HepG2 (cell line): Measurements from ENCODE around the gene UXS1. TPM values are rescaled to one million over a fixed set of nuclear protein-coding genes. Genes with fewer than 3 reads are reported as not detected.

Experiments used
- ATAC-seq: fragments of 200-7000 bp; cut with Tn5 transposase; 3 replicates; pipeline ENCODE4 v1.9.1; 2020; ENCODE audit warnings: mild to moderate bottlenecking, moderate library complexity
- BruUV-seq: library from RNA; stranded (reverse); fragments of 400-500 nt; replicated peaks from 2 replicates; lab custom pipeline; 2021; lab: Mats Ljungman, UMichigan
- CTCF ChIA-PET: fragments of 300-600 bp; formaldehyde crosslinking; extraction: SDS; loops from one replicate; lab custom pipeline; 2021; ENCODE audit warnings: low total read pairs, inconsistent platforms, low intra/inter-chr PET ratio; lab: Yijun Ruan, JAX
- POLR2A ChIA-PET: fragments of 350-600 bp; sonication (Branson Sonifier 250); formaldehyde crosslinking; loops from one replicate; lab custom pipeline; 2020; ENCODE audit warnings: antibody characterized with exemption, inconsistent platforms; lab: Yijun Ruan, JAX
- DNase-seq: peaks from one replicate; pipeline ENCODE4 v3.0.0-alpha.2; 2015; ENCODE audit warnings: low spot score
- FAIRE-seq: peaks from 3 replicates; lab custom pipeline; 2011; peaks lifted over from hg19 to GRCh38; lab: Jason Lieb, UNC
- H2AFZ ChIP-seq: one replicate; pipeline ENCODE4 v1.6.1; 2011; ENCODE audit warnings: low read length, inconsistent platforms
- H3K27ac ChIP-seq: fragments of 300-600 bp; 3 replicates; pipeline ENCODE4 v1.8.0; 2011; ENCODE audit warnings: mixed run types, mild to moderate bottlenecking, mixed read lengths, low read length, inconsistent platforms; ENCODE audit not compliant: insufficient read depth; ENCODE audit errors: extremely low read length
- H3K27me3 ChIP-seq, 2 experiments: fragments of 200-600 bp in 1 of 2; 2 replicates in 1 of 2; 3 replicates in 1 of 2; pipeline versions ENCODE4 v1.6.0 to v1.8.0; 2011; ENCODE audit warnings: low read length in 2 of 2, mild to moderate bottlenecking in 2 of 2, moderate library complexity in 2 of 2, inconsistent platforms in 1 of 2; ENCODE audit not compliant: insufficient read depth in 2 of 2, control insufficient read depth in 1 of 2
- H3K36me3 ChIP-seq, 2 experiments: fragments of 200-600 bp in 1 of 2; replicated peaks in 1 of 2; 2 replicates in 1 of 2; 3 replicates in 1 of 2; pipeline versions ENCODE4 v1.5.1 to v1.8.0; 2011; ENCODE audit warnings: low read length in 2 of 2, inconsistent platforms in 1 of 2; ENCODE audit not compliant: insufficient read depth in 2 of 2, control insufficient read depth in 1 of 2
- H3K4me1 ChIP-seq: 2 replicates; pipeline ENCODE4 v1.5.1; 2012; ENCODE audit warnings: low read length, inconsistent platforms; ENCODE audit not compliant: insufficient read depth
- H3K4me2 ChIP-seq: 2 replicates; pipeline ENCODE4 v1.6.0; 2011; ENCODE audit warnings: low read depth, low read length, inconsistent platforms
- H3K4me3 ChIP-seq, 3 experiments: fragments of 200-600 bp in 1 of 3; sonication (generic), shearing (Covaris generic) in 1 of 3; replicated peaks in 1 of 3; 2 replicates each; pipeline ENCODE4 v1.5.1; 2011 to 2016; ENCODE audit warnings: low read length in 3 of 3, inconsistent platforms in 2 of 3, low read depth in 2 of 3, mild to moderate bottlenecking in 2 of 3, control low read depth in 1 of 3, mixed read lengths in 1 of 3; ENCODE audit not compliant: insufficient read depth in 1 of 3
- H3K79me2 ChIP-seq: one replicate; pipeline ENCODE4 v1.6.1; 2011; ENCODE audit warnings: low read length, inconsistent platforms; ENCODE audit not compliant: insufficient read depth
- H3K9ac ChIP-seq: 2 replicates; pipeline ENCODE4 v1.6.0; 2011; ENCODE audit warnings: mild to moderate bottlenecking, low read depth, low read length, inconsistent platforms; ENCODE audit not compliant: insufficient read depth
- H3K9me3 ChIP-seq: 2 replicates; pipeline ENCODE4 v1.5.1; 2012; ENCODE audit warnings: mild to moderate bottlenecking, low read length
- H4K20me1 ChIP-seq: 2 replicates; pipeline ENCODE4 v1.6.0; 2011; ENCODE audit warnings: inconsistent platforms, mild to moderate bottlenecking, low read length, moderate library complexity; ENCODE audit not compliant: insufficient read depth
- RBAK ChIP-seq: sonication (generic); formaldehyde crosslinking; IDR thresholded peaks from 2 replicates; pipeline ENCODE4 v1.5.1; 2020; ENCODE audit warnings: mild to moderate bottlenecking, missing genetic modification reagents
- SAFB2 ChIP-seq: sonication (generic); formaldehyde crosslinking; IDR thresholded peaks from 2 replicates; pipeline ENCODE4 v1.5.1; 2020; ENCODE audit warnings: missing genetic modification reagents, low read depth, mild to moderate bottlenecking, borderline replicate concordance
- SIX1 ChIP-seq: sonication (generic); formaldehyde crosslinking; IDR thresholded peaks from 2 replicates; pipeline ENCODE4 v1.4.0; 2020; ENCODE audit warnings: missing genetic modification reagents, borderline replicate concordance
- ZNF124 ChIP-seq: sonication (generic); formaldehyde crosslinking; IDR thresholded peaks from 2 replicates; pipeline ENCODE4 v1.4.0; 2020; ENCODE audit warnings: missing genetic modification reagents
- ZNF282 ChIP-seq: fragments of 450-650 bp; IDR thresholded peaks from 2 replicates; pipeline ENCODE4 v1.6.1; 2018; ENCODE audit not compliant: partially characterized antibody
- ZNF414 ChIP-seq: sonication (generic); formaldehyde crosslinking; IDR thresholded peaks from 2 replicates; pipeline ENCODE4 v1.5.0; 2020; ENCODE audit warnings: missing genetic modification reagents
- WGBS: methylation state at CpG from one replicate; pipeline ENCODE4 v1.1.6; 2017; ENCODE audit warnings: low lambda C conversion rate; 5-methylcytosine and 5-hydroxymethylcytosine counted together
- in situ Hi-C: cut with HindIII; loops from 2 replicates; pipeline ENCODE4 v1.10.0; 2017; ENCODE audit warnings: low pct_unique_long_range_greater_than_20kb; ENCODE audit not compliant: extremely low pct_ligation_motif_present
- intact Hi-C: fragments of 100-400 bp; cut with micrococcal nuclease; formaldehyde crosslinking; loops from one replicate; pipeline ENCODE4 v1.10.0; 2022; ENCODE audit not compliant: unreplicated experiment
- polyA plus RNA-seq, 8 experiments: library from polyadenylated mRNA; depleted of rRNA in 3 of 8; stranded (reverse) in 7 of 8; unstranded in 1 of 8; fragments of >200 nt; fragmentation: Illumina TruSeq in 4 of 8; extraction: Trizol in 4 of 8; gene quantifications; 2 replicates each; pipeline versions ENCODE4 v1.2.1 to v1.2.3, GENCODE V29; 2011 to 2016; ENCODE audit warnings: low read depth in 4 of 8, missing spikeins in 1 of 8, mixed read lengths in 1 of 8; ENCODE audit not compliant: insufficient read depth in 1 of 8
- total RNA-seq, 5 experiments: library from RNA; depleted of rRNA; stranded (reverse); fragments of >200 nt; fragmentation: Illumina TruSeq; extraction: Trizol; gene quantifications; 2 replicates each; pipeline ENCODE4 v1.2.3, GENCODE V29; 2016; ENCODE audit warnings: low read depth in 1 of 5
- TF ChIP-seq, protein P1 (sequence below): sonication (generic); formaldehyde crosslinking; IDR thresholded peaks from 2 replicates; pipeline ENCODE4 v1.5.1; 2020; ENCODE audit warnings: missing genetic modification reagents, mild to moderate bottlenecking, borderline replicate concordance
- TF ChIP-seq, protein P2 (sequence below): sonication (generic); formaldehyde crosslinking; IDR thresholded peaks from 2 replicates; pipeline ENCODE4 v1.8.0; 2023; ENCODE audit warnings: mild to moderate bottlenecking, missing genetic modification reagents
- TF ChIP-seq, protein P3 (sequence below): sonication (generic); formaldehyde crosslinking; IDR thresholded peaks from 2 replicates; pipeline ENCODE4 v1.5.1; 2020; ENCODE audit warnings: mild to moderate bottlenecking, missing genetic modification reagents
- TF ChIP-seq, protein P4 (sequence below): sonication (generic); formaldehyde crosslinking; IDR thresholded peaks from 2 replicates; pipeline ENCODE4 v1.5.0; 2020; ENCODE audit warnings: missing genetic modification reagents

UXS1 gene
- total and polyA plus RNA-seq, 2 of the 13 experiments (the other 11 are each of a cell fraction or from before 2014, with no cell fraction given) = 53.3 to 110 TPM

DNA sequence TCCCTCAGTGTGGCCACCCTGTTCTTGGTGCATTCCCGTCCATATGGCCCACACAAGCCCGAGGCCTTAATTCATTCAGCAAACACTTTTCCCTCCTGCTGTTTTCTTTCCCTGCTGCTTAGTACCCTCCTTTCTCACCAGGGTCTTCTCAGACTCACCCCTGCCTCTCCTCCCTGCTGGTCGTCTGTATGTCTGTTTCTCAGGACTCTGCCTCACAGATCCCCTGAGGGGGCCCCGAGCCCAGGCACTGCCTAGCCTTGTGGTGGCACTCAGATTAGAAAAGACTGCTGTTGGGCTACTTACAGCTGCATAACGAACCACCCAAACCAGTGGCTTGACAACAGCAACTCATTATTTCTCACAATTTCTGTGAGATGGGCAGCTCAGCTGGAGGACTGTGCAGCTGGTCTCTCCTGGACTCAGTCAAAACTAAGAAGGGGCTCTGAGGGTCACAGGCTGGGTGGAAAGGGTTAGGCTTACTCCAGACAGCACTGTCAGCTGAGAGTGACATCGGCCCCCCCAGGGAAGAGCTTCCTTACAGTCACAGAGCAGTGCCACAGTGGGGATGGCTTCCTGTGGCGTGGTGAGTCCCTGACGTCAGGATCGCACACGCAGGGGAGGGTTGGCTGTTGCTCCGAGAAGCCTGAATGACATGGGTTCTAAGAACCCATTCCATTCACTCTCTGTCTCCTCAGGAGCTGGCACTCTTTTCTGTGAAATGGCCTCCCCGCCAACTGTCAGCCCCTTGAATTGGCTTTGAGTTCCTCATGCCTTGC lies 139.0 kb downstream of the UXS1 start:
- Histone ChIP-seq H3K27me3 (peaks cover 3 to 45% of the 10 kb centered on the region in 2 experiments; a peak in 3 of 5 replicates), H3K4me3 (no peak overlapping the region)
- TF ChIP-seq ZNF282 (no peak), SIX1 (CRISPR knock-in tag) (no peak)
- TF ChIP-seq, protein P1, sequence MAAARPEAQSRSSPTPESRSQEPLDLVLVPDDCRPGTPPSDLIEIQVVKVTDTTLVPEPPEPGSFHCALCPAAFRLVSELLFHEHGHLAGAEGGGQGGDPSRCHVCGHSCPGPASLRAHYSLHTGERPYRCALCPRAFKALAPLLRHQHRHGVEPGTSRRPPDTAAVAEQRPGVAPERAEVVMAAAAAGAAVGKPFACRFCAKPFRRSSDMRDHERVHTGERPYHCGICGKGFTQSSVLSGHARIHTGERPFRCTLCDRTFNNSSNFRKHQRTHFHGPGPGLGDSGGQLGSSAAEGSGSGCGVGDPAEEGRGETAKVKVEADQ = no peak
- TF ChIP-seq, protein P2, sequence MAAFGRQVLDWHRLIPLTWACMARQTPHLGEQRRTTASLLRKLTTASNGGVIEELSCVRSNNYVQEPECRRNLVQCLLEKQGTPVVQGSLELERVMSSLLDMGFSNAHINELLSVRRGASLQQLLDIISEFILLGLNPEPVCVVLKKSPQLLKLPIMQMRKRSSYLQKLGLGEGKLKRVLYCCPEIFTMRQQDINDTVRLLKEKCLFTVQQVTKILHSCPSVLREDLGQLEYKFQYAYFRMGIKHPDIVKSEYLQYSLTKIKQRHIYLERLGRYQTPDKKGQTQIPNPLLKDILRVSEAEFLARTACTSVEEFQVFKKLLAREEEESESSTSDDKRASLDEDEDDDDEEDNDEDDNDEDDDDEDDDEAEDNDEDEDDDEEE = no peak
- TF ChIP-seq, all 625 proteins: peak for 0
- Histone ChIP-seq H3K79me2 (no peaks in the 10 kb centered on the region), H3K27ac (no peak overlapping the region), H3K36me3 (no peaks in the 10 kb centered on the region), H3K4me2 (no peak overlapping the region), H3K4me1 (no peaks in the 10 kb centered on the region), H3K9me3 (no peaks in the 10 kb centered on the region), H2AFZ (no peak overlapping the region), H4K20me1 (no peaks in the 10 kb centered on the region), H3K9ac (no peak overlapping the region)
- no peak for FAIRE-seq
- ChIA-PET POLR2A (no interaction called here), CTCF (no interaction called here)
- WGBS = 24% methylated on average over 8 of the region's 12 CpGs
- intact Hi-C loops = no loop called here
- BruUV-seq = no TSS peak
- in situ Hi-C loops = no loop called here
- ATAC-seq = no peak; the same call in 2 of the 3 replicates
- no peak for DNase-seq

DNA sequence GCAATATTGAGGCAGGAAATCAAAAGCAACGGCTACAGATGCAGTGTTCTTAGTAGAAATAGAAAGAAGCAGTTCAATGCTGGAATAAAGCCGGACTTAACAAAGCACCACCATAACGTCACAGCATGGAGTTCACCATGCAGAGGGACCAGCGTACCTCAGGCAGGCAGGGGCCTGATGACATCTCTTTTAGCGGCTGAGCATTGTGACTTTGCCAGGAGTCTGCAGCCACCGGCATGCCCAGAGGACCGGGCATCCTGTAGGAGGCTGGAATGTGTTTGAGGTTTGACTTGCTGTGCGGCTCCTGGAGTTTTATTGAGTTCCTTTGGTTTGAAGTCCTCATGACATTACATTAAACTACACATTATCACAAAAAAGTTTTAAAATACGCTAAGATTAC lies 139.8 kb downstream of the UXS1 start:
- Histone ChIP-seq H3K4me2 (no peak overlapping the region), H3K79me2 (no peaks in the 10 kb centered on the region), H3K27me3 (peaks cover 3 to 46% of the 10 kb centered on the region in 2 experiments; a peak in 3 of 5 replicates), H3K4me3 (no peak overlapping the region), H3K27ac (no peak overlapping the region), H3K9me3 (no peaks in the 10 kb centered on the region), H3K4me1 (no peaks in the 10 kb centered on the region), H2AFZ (no peak overlapping the region), H4K20me1 (no peaks in the 10 kb centered on the region), H3K9ac (no peak overlapping the region), H3K36me3 (no peaks in the 10 kb centered on the region)
- CTCF ChIA-PET = no interaction called here
- 19% methylated on average over 9 of the region's 9 CpGs for WGBS
- in situ Hi-C loops = no loop called here
- DNase-seq (no peak), ATAC-seq (no peak), FAIRE-seq (no peak)
- intact Hi-C loops = no loop called here
- POLR2A ChIA-PET = no interaction called here
- no TSS peak for BruUV-seq
- TF ChIP-seq SAFB2 (CRISPR knock-in tag) (no peak), ZNF414 (no peak), RBAK (CRISPR knock-in tag) (no peak), ZNF124 (no peak)
- TF ChIP-seq, protein P3, sequence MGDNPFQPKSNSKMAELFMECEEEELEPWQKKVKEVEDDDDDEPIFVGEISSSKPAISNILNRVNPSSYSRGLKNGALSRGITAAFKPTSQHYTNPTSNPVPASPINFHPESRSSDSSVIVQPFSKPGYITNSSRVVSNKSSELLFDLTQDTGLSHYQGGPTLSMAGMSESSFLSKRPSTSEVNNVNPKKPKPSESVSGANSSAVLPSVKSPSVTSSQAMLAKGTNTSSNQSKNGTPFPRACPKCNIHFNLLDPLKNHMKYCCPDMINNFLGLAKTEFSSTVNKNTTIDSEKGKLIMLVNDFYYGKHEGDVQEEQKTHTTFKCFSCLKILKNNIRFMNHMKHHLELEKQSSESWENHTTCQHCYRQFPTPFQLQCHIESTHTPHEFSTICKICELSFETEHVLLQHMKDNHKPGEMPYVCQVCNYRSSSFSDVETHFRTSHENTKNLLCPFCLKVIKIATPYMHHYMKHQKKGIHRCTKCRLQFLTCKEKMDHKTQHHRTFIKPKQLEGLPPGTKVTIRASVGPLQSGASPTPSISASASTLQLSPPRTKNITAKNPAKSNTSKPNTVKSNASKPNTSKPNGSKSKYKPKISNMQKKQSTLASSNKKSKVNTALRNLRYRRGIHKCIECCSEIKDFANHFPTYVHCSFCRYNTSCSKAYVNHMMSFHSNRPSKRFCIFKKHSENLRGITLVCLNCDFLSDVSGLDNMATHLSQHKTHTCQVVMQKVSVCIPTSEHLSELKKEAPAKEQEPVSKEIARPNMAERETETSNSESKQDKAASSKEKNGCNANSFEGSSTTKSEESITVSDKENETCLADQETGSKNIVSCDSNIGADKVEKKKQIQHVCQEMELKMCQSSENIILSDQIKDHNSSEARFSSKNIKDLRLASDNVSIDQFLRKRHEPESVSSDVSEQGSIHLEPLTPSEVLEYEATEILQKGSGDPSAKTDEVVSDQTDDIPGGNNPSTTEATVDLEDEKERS = no peak
- TF ChIP-seq, protein P4, sequence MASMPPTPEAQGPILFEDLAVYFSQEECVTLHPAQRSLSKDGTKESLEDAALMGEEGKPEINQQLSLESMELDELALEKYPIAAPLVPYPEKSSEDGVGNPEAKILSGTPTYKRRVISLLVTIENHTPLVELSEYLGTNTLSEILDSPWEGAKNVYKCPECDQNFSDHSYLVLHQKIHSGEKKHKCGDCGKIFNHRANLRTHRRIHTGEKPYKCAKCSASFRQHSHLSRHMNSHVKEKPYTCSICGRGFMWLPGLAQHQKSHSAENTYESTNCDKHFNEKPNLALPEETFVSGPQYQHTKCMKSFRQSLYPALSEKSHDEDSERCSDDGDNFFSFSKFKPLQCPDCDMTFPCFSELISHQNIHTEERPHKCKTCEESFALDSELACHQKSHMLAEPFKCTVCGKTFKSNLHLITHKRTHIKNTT (CRISPR knock-in tag) = no peak
